Activated naive CD8-positive, alpha-beta T cell treated with anti-CD3 and anti-CD28 coated beads, Interleukin-2, amount 10 ng/mL, durations not matched to agents 7 days and 5 days (primary cell): Measurements from ENCODE around the gene PUS1. TPM values are rescaled to one million over a fixed set of nuclear protein-coding genes. Genes with fewer than 3 reads are reported as not detected.

Experiments
- ATAC-seq: fragments of 150-1000 bp; cut with Tn5 transposase; one replicate; pipeline ENCODE4 v1.10.0; 2021; ENCODE audit warnings: low read depth, moderate library complexity
- POLR2A ChIA-PET: fragments of 350-600 bp; sonication (Branson Sonifier 250); formaldehyde crosslinking; loops from one replicate; lab custom pipeline; 2021; ENCODE audit warnings: antibody characterized with exemption; lab: Charles Lee
- DNase-seq: peaks from one replicate; pipeline ENCODE4 v3.0.0; 2021
- H3K27ac Mint-ChIP-seq: one replicate; pipeline ENCODE4 v1.8.0; 2022; ENCODE audit warnings: mild to moderate bottlenecking, mixed read lengths
- H3K27me3 Mint-ChIP-seq: one replicate; pipeline ENCODE4 v1.8.0; 2022; ENCODE audit warnings: mild to moderate bottlenecking, moderate library complexity, mixed read lengths
- H3K36me3 Mint-ChIP-seq: one replicate; pipeline ENCODE4 v1.8.0; 2021; ENCODE audit warnings: mild to moderate bottlenecking, mixed read lengths
- H3K4me1 Mint-ChIP-seq: one replicate; pipeline ENCODE4 v1.8.0; 2021; ENCODE audit warnings: mixed read lengths
- H3K4me3 Mint-ChIP-seq: one replicate; pipeline ENCODE4 v1.8.0; 2022; ENCODE audit warnings: mild to moderate bottlenecking, moderate library complexity, mixed read lengths
- H3K9me3 Mint-ChIP-seq: one replicate; pipeline ENCODE4 v1.8.0; 2021; ENCODE audit warnings: mixed read lengths
- total RNA-seq, 2 experiments: library from RNA; stranded (reverse); gene quantifications; one replicate each; pipeline ENCODE4 v1.2.3, GENCODE V29; 2021

PUS1 gene
- total RNA-seq, 2 experiments from 2014 or later, result 45.3 to 48.6 TPM

GRCh38 chr12:131896080-131896810 is 32.8 kb upstream of the PUS1 start:
- Mint-ChIP-seq H3K4me1 (peaks cover 12% of the 10 kb centered on the region), H3K27ac (peak overlapping the region; percentile 56)

DNA sequence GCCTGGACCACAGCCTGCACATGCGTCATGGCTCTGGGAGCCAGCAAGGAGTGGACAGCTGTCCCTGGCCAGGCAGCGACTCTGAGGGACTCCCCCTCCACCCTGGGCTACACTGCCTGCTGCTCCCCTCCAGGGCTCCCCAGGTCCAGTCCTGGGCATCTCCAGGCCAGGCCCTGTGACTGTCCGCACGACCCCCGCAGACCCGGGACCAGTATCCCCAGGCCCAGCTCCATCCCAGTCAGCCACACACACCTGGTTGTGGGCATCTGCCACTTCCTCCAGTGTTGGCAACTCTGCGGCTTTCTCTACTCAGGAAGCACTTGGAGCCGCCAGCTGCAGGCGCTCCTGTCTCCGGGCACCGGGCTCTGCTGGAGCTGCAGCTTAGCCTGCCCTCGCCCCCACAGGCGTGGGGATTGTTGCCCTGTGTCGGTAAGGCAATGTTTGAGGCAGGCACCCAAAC is 32.2 kb upstream of the PUS1 start:
- Mint-ChIP-seq H3K4me1 (peaks cover 12% of the 10 kb centered on the region), H3K4me3 (peak overlapping the region; percentile 63), H3K27ac (peak overlapping the region; percentile 56), H3K27me3 (no peaks in the 10 kb centered on the region), H3K36me3 (no peaks in the 10 kb centered on the region), H3K9me3 (no peaks in the 10 kb centered on the region)
- ATAC-seq (no peak), DNase-seq (no peak)
- POLR2A ChIA-PET, result interaction anchor here (1.1 kb wide), 1 partner anchor 31 kb away, joined by 3 read pairs; no protein-coding TSS in a partner anchor

More at GRCh38 chr12:131896080-131896810, 32.8 kb upstream of the PUS1 start:
- Mint-ChIP-seq H3K4me3 (peak overlapping the region; percentile 89), H3K27me3 (no peaks in the 10 kb centered on the region), H3K9me3 (no peaks in the 10 kb centered on the region), H3K36me3 (no peaks in the 10 kb centered on the region)
- POLR2A ChIA-PET, result interaction anchor here (0.6 to 1.1 kb wide), 2 partner anchors 32 to 34 kb away, joined by 3 read pairs; no protein-coding TSS in a partner anchor
- DNase-seq (peak; percentile 83), ATAC-seq (peak; percentile 70)

GRCh38 chr12:131897276-131897675 is 31.8 kb upstream of the PUS1 start:
- Mint-ChIP-seq H3K27me3 (no peaks in the 10 kb centered on the region), H3K27ac (no peak overlapping the region), H3K36me3 (no peaks in the 10 kb centered on the region), H3K9me3 (no peaks in the 10 kb centered on the region), H3K4me3 (no peak overlapping the region), H3K4me1 (peaks cover 12% of the 10 kb centered on the region)
- DNase-seq (no peak), ATAC-seq (no peak)
- POLR2A ChIA-PET, result interaction anchor here (1.1 kb wide), 1 partner anchor 31 kb away, joined by 3 read pairs; no protein-coding TSS in a partner anchor

DNA sequence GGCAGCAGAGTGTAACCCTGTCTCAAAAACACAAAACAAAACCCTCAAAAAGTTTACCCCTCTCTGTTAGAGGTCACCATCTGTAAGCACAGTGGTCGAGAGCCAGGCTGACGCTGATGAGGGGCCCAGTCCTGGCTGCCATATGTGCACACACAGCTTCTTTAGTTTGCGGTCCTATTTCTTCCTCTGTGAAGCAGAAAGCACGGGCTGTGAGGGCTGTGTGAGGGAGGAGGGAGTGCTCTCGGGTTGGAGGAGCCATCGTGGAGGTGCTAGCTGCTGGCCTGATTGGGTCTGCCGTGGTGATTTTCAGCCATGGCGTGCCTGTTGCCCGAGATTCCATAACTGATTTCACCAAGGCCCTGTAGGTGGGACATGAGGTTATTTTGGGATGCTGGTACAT is 31.2 kb upstream of the PUS1 start:
- peaks cover 12% of the 10 kb centered on the region for H3K4me1 Mint-ChIP-seq
- no peak overlapping the region for H3K4me3 Mint-ChIP-seq
- H3K27me3 Mint-ChIP-seq, result no peaks in the 10 kb centered on the region
- H3K9me3 Mint-ChIP-seq, result no peaks in the 10 kb centered on the region
- H3K36me3 Mint-ChIP-seq, result no peaks in the 10 kb centered on the region
- ATAC-seq (no peak), DNase-seq (no peak)
- H3K27ac Mint-ChIP-seq, result no peak overlapping the region
- POLR2A ChIA-PET, result no interaction called here

GRCh38 chr12:131900397-131900796 is 28.7 kb upstream of the PUS1 start:
- Mint-ChIP-seq H3K4me3 (no peak overlapping the region), H3K9me3 (no peaks in the 10 kb centered on the region), H3K4me1 (peaks cover 11% of the 10 kb centered on the region), H3K27ac (no peak overlapping the region), H3K27me3 (no peaks in the 10 kb centered on the region), H3K36me3 (no peaks in the 10 kb centered on the region)
- DNase-seq, result no peak
- ATAC-seq, result no peak
- POLR2A ChIA-PET, result interaction anchor here (1.3 kb wide), 1 partner anchor 30 kb away, joined by 6 read pairs; no protein-coding TSS in a partner anchor

DNA sequence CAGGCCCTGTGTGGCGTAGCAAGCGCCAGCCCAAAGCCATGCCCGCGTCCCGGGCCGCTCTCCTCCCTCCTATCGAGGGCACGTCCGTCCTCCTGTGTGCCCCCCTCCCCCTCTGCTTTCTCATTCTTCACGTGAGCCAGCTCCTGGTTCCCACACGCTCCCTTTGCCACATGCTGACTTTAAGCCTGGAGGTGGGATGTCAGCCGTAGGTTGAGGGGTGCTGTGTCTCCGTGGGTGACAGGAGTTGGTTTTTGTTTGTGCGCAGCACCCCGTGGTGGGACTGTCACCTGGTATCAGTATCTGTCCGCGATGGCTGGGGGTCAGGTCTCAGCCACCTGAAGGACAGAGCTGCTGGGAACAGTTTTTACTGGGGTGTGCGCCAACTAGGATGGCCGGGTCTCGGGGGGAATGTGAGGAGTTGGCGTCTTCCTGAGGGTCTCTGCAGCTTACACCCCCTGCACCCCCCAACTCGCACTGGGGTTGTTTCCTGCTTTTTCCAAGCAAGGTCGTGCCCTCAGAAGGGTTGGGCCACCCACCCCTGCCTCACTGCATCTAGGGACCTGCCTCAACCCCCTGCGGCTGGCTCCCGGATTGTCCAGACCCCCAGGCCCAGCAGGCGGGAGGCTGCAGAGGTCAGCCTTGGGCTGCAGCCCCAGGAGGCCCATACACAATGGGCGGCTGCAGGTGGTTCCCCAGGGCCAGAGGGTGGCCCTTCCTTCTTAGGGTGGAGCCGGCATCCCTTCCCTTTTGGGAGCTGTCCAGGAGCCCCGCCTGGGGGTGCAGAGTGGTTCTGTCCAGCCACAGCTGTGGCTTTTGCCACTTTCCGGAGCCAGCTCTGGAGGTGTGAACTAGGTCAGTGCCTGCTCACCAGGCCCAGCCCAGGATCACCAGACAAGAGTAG is 27.4 kb upstream of the PUS1 start:
- Mint-ChIP-seq H3K27ac (no peak overlapping the region), H3K4me3 (no peak overlapping the region), H3K9me3 (no peaks in the 10 kb centered on the region), H3K4me1 (peaks cover 9% of the 10 kb centered on the region), H3K27me3 (no peaks in the 10 kb centered on the region), H3K36me3 (no peaks in the 10 kb centered on the region)
- POLR2A ChIA-PET, result no interaction called here
- ATAC-seq, result no peak
- no peak for DNase-seq

- DNase-seq (no peak), ATAC-seq (no peak)
- Mint-ChIP-seq H3K36me3 (no peaks in the 10 kb centered on the region), H3K9me3 (no peaks in the 10 kb centered on the region), H3K27ac (no peak overlapping the region), H3K4me3 (no peak overlapping the region), H3K4me1 (peaks cover 5% of the 10 kb centered on the region), H3K27me3 (no peaks in the 10 kb centered on the region)
- POLR2A ChIA-PET, result no interaction called here
Observed at GRCh38 chr12:131902332-131903241, 26.5 kb upstream of the PUS1 start.

DNA sequence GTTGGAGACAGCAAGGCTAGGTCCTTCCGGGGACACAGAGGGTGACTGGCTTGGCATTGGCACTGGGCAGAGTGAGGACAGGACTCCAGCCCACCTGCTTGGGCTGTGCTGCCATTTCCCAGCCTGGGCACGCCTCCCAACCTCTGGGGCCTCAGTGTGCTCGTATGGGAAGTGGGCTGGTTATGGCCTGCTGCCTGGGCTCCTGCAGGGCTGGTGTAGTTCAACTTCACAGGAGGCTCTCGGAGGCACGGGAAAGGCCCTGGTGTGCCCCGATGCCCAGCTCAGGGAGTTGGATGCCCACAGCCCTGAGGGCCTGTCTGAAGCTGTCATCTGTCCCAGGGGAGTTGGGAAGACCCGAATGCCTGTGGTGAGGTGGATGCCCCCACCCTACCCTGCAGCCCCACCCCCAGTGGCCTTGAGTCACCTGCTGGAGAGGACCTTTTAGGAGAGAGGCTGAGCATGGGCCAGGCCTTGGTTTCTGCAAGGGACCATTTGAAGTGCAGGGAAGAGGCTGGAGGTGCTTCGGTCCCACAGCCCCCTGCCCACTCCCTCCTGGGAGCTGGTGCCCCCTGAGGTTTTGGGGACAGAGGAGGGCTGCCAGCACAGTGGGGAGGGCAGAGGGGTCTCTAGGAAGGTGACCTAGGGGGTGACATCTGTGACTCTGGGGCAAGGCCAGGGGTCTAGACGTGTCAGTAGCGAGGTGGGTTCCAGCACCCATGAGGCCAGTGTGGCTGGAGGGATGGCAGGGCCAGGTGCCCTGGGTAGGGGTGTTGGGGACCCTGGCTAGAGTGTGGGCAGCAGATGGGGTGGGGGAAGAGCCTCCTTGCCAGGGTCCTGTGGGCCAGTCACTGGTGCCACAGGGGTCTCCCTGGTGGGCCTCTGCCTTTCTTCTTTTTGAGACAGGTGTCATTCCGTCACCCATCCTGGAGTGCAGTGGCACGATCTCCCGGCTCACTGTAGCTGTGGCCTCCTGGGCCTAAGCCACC is 25.5 kb upstream of the PUS1 start:
- POLR2A ChIA-PET, result no interaction called here
- no peaks in the 10 kb centered on the region for H3K36me3 Mint-ChIP-seq

GRCh38 chr12:131904346-131904745 is 24.7 kb upstream of the PUS1 start:
- Mint-ChIP-seq H3K4me1 (peaks cover 5% of the 10 kb centered on the region), H3K27ac (no peak overlapping the region), H3K4me3 (no peak overlapping the region), H3K36me3 (no peaks in the 10 kb centered on the region), H3K9me3 (no peaks in the 10 kb centered on the region), H3K27me3 (no peaks in the 10 kb centered on the region)
- no peak for DNase-seq
- POLR2A ChIA-PET, result no interaction called here
- ATAC-seq, result no peak

More for the DNA sequence above, 25.5 kb upstream of the PUS1 start:
- ATAC-seq (no peak), DNase-seq (no peak)
- Mint-ChIP-seq H3K27ac (no peak overlapping the region), H3K4me1 (peaks cover 5% of the 10 kb centered on the region), H3K4me3 (no peak overlapping the region), H3K9me3 (no peaks in the 10 kb centered on the region), H3K27me3 (no peaks in the 10 kb centered on the region)

DNA sequence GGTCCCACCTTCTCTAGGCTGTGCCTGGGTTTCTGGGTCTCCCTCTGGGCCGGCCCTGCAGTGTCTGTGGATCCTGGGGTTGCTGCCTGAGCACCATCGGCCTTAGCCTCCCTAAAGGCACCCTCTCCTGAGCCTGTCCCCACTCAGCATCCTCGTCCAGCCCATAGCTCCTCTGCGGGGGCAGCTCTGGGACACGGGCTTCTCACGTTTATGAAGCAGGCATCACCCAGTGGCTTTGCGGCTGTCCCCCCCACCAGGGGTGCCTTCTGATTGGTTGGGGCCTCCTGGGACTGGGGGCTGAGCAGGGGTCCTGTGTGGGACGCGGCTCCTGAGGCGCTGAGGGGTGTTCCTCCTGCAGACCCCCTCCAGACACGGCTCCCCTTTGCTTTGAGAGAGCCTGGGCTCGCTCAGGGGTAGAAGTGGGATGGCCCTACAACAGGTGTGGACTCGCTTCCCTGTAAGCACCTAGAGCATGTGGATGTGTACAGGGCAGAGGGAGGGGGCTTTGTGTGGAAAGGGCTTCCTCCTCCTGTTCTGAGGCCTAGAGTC is 23.9 kb upstream of the PUS1 start:
- Mint-ChIP-seq H3K36me3 (no peaks in the 10 kb centered on the region), H3K4me1 (peaks cover 5% of the 10 kb centered on the region), H3K27ac (no peak overlapping the region), H3K4me3 (no peak overlapping the region), H3K27me3 (no peaks in the 10 kb centered on the region), H3K9me3 (no peaks in the 10 kb centered on the region)
- ATAC-seq (no peak), DNase-seq (no peak)
- POLR2A ChIA-PET, result no interaction called here

DNA sequence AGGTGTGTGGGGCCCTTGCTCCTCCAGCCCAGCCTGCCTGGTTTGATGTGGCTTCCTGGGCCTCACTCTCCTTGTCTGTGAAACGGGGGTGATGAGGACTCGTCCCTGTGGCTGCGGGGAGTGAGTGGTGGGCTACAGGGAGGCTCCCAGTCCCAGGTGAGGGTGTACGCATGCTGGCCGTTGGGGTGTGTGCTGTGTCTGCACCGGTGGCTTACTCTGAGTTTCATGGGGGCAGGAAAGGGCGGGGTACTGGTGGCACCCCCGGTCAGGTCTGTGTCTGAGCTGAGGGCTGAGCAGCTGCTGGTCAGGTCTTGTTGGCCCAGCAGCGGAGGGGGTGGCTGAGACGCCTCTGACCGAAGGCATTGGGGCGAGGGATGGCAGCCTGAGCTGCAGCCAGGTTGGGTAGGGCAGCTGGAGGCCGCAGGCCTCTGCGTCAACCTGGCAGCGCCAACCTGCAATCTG is 23.4 kb upstream of the PUS1 start:
- no peaks in the 10 kb centered on the region for H3K27me3 Mint-ChIP-seq
- no peaks in the 10 kb centered on the region for H3K9me3 Mint-ChIP-seq
- ATAC-seq (no peak), DNase-seq (no peak)
- peaks cover 5% of the 10 kb centered on the region for H3K4me1 Mint-ChIP-seq
- no peak overlapping the region for H3K4me3 Mint-ChIP-seq
- no peak overlapping the region for H3K27ac Mint-ChIP-seq
- POLR2A ChIA-PET, result no interaction called here
- H3K36me3 Mint-ChIP-seq, result no peaks in the 10 kb centered on the region
